Stimulated activated CD8-positive, alpha-beta memory T cell treated with anti-CD3 and anti-CD28 coated beads, Interleukin-12 subunit alpha, Interleukin-12 subunit beta, amount 100 ng/mL, for 1 hour (primary cell): ENCODE measurements around the gene CDH4.

Experiments
- DNase-seq: peaks from one replicate; pipeline ENCODE4 v3.0.0-alpha.2; 2020; ENCODE audit warnings: low read depth

CDH4 gene

GRCh38 chr20:61948586-61949362, 696.7 kb downstream of the CDH4 start:
- DNase-seq, result no peak

DNA sequence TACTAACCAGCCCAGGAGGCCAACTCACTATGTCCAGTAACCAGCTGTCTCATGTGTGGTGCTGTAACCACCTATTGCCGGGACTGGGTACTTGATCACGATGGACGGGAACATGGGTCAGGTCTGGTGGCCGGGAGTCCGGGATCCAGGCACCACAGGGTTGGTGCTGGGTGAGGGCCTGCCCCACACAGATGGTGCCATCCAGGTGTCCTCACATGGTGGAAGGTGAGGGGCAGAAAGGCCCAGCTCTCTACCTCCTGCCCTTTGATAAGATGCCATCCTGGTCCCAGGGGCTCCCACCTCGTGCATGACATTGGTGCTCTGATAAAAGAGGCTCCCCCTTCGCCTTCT, 697.3 kb downstream of the CDH4 start:
- DNase-seq, result no peak

- no peak for DNase-seq
These were observed 697.9 kb downstream of the CDH4 start for GRCh38 chr20:61949714-61950640.

DNA sequence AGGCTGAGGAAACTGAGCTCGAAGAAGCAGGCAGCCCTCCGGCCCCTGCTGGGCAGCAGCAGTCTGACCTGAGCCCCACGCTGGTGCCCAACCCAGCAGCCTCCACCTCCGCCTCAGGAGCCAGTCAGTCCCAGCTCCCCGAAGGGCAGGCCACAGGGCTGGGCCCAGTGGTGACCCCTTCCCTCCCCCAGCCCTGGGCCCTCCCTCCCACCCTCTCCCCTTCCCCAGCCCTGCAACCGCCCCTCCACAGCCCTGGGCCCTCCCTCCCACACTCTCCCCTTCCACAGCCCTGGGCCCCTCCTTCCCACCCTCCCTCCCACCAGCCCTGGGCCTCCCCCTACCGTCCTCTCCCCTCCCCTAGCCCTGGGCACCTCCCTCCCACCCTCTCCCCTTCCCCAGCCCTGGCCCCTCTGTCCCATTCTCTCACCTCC, 698.6 kb downstream of the CDH4 start:
- DNase-seq, result no peak

- DNase-seq, result no peak
These were observed 699.9 kb downstream of the CDH4 start for GRCh38 chr20:61951695-61952533.

- no peak for DNase-seq
These were observed 701.3 kb downstream of the CDH4 start for GRCh38 chr20:61953037-61954021.

- DNase-seq, result no peak
These were observed 702.4 kb downstream of the CDH4 start for GRCh38 chr20:61954276-61955021.

DNA sequence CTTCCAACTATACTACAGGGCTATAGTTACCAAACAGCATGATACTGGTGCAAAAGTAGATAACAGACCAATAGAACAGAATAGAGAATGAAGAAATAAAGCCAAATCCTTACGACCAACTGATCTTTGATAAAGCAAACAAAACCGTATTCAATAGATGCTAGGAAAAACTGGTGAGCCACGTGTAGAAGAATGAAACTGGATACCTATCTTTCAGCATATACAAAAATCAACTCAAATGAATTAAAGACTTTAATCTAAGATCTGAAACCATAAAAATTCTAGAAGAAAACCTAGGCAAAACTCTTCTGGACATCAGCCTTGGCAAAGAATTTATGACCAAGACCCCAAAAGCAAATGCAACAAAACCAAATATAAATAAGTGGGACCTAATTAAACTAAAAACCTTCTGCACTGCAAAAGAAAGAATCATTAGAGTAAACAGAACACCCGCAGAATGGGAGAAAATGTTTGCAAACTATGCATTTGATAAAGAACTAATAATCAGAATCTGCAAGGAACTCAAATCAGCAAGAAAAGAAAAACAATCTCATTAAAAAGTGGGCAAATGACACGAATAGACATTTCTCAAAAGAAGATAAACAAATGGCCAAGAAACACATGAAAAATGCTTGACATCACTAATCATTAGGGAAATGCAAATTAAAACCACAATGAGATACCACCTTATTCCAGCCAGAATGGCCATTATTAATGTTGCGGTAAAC, 703.8 kb downstream of the CDH4 start:
- no peak for DNase-seq

DNA sequence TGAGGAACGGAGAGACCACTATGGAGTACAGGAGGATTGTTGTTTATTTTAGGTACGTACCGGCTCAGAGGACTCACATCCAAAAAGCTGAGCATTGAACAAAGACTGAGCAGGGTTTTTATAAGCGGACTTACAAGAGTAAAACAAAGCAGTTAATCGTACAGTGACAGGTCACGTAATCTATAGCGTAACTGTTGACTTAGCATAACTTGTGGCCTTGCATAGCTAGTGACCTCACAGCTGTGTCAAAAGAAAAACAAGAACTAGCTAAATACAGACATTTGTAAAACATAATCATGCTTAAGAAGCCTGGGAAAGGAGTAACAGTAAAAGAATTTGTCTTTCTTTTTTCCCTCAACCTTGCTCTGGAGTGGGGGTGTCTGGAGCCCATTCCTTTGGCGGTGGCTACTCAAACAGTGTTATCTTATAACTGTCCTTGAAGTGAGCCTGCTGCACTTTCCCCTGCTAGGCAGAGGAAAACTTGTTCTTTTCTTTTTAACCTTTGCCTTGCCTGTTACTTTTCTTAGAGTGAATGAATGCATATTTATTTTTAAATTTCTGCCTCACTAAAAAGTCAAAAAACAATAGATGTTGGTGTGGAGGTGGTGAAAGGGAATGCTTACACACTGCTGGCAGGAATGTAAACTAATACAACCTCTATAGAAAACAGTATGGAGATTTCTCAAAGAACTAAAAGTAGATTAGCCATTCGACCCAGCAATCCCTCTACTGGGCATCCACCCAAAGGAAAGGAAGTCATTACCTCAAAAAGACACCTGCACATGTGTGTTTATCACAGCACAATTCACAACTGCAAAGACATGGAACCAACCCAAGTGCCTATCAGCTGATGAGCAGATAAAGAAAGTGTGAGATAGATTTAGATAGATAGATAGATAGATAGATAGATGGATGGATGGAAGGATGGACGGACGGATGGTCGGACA, 704.6 kb downstream of the CDH4 start:
- DNase-seq, result no peak

DNA sequence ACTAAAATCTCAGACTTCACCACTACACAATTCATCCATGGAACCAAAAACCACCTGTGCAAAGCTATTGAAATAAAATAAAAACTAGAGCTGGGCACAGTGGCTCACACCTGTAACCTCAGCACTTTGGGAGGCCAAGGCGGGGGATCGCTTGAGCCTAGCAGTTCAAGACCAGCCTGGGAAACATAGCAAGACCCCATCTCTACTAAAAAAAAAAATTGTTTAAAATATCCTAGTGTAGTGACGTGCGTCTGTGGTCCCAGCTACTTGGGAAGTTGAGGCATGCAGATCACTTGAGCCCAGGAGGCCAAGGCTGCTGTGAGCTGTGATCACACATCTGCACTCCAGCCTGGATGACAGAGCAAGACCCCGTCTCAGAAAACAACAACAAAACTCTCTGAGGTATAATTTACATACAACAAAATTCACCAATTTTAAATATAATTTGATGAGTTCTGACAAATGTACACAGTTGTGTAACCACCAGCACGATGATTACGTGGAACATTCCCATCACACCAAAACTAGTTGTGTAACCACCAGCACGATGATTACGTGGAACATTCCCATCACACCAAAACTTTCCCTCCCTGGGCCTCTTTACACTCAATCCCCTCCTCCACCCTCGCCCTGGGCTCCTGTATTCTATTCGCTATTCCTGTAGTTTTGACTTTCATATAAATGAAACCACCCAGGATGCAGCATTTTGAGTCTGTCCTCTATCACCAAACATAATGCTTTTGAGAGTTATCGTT, 706.1 kb downstream of the CDH4 start:
- no peak for DNase-seq

DNA sequence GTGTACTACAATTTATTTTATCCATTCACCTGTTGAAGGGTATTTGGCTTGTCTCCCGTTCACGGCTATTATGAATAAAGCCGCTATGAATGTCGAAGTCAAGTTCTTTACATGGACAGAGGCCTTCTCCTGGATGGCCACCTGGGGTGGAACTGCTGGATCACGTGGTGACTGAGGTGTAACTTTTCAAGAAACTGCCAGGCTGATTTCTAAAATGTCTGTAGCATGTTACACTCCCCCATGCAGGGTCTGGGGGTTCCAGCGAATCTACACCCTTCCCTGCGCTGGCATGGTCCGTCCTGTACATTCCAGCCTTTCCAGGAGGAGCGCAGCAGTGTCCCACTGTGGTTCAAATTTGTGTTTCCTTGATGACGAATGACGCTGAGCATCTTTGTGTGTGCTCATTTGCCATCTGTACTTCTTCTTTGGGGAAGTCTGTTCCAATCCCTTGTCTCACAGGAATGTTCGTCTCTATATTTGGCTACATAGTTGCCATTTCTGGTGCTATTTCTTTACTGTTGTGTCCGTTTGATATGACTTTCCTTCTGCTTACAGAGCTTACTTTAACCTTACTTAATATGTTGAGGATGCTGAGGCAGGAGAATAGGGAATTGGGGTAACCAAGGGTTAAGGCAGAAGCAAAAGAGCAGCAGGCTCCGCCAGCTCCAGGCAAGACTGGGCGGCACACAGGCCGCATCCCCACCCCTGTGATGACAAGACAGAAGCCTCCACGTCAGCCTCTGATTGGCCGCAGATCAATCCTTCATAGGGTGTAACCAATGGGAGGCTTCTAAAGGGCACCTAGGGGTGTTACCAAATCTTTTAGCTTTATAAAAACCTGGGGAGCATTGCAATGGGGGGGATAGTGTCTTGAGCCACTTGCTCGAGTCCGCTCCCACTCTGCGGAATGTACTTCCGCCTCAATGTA, 707.0 kb downstream of the CDH4 start:
- no peak for DNase-seq

GRCh38 chr20:61960836-61961235, 708.8 kb downstream of the CDH4 start:
- no peak for DNase-seq

DNA sequence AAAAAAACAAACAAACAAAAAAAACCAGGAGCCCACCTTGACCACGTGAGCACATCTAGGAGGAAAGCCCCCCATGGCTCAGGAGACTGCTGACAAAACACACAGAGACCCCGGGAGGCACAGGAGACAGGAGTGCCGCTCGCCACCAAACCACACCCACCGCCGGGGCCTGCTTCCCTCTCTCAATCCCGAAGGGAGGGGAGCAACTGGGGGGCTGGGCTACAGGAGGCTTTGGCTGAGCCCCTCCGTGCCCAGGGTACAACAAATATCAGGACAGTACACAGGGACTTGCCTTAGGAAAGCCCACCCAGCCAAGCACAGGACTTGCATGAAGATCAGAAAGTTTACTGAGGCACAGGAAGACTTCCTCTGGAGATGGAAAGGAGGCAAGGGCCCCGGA, 711.1 kb downstream of the CDH4 start:
- no peak for DNase-seq

DNA sequence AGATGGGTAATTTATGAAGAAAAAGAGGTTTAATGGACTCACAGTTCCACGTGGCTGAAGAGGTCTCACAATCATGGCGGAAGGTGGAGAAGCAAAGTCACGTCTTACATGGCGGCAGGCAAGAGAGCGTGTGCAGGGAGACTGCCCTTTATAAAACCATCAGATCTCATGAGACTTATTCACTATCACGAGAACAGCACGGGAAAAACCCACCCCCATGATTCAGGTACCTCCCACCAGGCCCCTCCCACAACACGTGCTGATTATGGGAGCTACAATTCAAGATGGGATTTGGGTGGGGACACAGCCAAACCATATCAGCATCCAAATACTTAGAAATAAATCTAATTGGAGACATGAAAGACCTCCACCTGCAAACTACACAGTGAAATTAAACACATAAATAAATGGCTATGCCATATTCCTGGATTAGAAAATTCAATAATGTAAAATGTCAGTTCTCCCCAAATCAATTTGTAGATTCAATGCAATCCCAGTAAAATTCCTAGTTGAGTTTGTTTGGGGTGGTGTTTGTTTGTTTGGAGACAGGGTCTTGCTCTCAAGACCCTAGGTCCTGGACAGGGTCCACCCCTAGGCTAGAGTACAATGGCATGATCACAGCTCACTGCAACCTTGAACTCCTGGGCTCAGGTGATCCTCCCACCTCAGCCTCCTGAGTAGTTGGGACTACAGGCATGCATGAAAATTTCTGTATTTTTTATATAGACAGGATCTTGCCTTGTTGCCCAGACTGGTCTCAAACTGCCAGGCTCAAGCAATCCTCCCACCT, 712.0 kb downstream of the CDH4 start:
- no peak for DNase-seq

- DNase-seq, result no peak
These were observed 712.9 kb downstream of the CDH4 start for GRCh38 chr20:61964675-61965605.
